OCI-LY7 (cell line): ENCODE results near the gene ADGRF1.
A peak's percentile ranks its signal among the peaks of the same experiment; 100 is the strongest.

Source experiments
- EZH2phosphoT487 ChIP-seq: fragments of 200-600 bp; sonication (generic); IDR thresholded peaks from 2 replicates; pipeline ENCODE4 v1.6.1; 2018; ENCODE audit warnings: low read depth, borderline replicate concordance, mild to moderate bottlenecking, mixed run types, antibody characterized with exemption, low read length, moderate library complexity, mixed read lengths
- TF ChIP-seq, protein P1 (sequence below): fragments of 200-600 bp; sonication (generic); conservative IDR thresholded peaks from 2 replicates; pipeline ENCODE4 v1.5.1; 2014; ENCODE audit warnings: mild to moderate bottlenecking, antibody characterized with exemption, low read length, moderate library complexity, mixed read lengths

- TF ChIP-seq, protein P1, sequence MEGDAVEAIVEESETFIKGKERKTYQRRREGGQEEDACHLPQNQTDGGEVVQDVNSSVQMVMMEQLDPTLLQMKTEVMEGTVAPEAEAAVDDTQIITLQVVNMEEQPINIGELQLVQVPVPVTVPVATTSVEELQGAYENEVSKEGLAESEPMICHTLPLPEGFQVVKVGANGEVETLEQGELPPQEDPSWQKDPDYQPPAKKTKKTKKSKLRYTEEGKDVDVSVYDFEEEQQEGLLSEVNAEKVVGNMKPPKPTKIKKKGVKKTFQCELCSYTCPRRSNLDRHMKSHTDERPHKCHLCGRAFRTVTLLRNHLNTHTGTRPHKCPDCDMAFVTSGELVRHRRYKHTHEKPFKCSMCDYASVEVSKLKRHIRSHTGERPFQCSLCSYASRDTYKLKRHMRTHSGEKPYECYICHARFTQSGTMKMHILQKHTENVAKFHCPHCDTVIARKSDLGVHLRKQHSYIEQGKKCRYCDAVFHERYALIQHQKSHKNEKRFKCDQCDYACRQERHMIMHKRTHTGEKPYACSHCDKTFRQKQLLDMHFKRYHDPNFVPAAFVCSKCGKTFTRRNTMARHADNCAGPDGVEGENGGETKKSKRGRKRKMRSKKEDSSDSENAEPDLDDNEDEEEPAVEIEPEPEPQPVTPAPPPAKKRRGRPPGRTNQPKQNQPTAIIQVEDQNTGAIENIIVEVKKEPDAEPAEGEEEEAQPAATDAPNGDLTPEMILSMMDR: peak; percentile 30; the same call in 1 of the 2 replicates
- no peak for TF ChIP-seq EZH2phosphoT487
Measured at GRCh38 chr6:47009583-47009982, 32.5 kb downstream of the ADGRF1 start.
